Measurements from ENCODE around the gene HBE1.

DNA sequence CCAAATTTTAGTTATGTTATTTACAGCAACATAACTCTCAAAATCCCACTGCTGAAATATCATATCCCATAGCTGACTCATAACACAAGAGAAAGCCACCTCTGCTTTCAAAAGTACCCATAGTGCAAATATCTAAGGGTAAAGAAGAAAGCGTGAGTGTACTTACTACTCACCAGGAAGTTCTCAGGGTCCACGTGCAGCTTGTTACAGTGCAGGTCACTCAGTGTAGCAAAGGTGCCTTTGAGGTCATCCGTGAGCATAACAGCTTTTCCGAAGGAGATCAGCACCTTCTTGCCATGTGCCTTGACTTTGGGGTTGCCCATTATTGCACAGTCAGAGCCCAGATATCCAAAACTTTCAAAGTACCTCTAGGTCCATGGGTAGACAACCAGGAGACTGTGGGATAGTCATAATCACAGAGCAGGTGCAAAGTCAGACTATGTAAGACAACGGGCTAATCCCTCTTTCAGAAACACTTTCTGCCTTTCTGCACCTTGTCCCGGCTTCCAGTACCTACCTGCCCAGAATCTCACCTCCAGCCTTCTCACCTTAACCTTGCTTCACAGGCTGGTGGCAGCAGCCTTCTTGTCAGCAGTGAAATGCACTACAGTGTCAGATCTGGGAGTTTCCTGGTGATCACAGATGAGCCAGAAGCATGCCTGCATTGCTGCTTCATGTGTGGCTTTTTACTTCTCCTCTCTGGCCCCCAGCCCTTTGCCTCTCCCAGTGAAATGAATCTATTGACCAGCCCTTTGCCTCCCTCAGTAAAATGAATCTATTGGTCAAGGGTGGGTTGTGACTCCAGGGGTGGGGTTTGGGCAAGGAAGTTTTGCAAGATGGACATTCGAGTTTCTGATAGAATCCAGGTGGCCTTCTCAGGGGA is 26.6 kb downstream of the HBE1 start:
- TF ChIP-seq BRCA1 (IDR thresholded peaks at IDR 0.05; ENCODE audit: low read depth, low read length) (no peak), CTCF (IDR thresholded peaks at IDR 0.05 in 2 of 3, conservative IDR thresholded peaks at IDR 0.05 in 1 of 3; ENCODE audit: control insufficient read depth in 2 of 3, extremely low read depth in 1 of 3, insufficient read depth in 1 of 3, low read depth in 3 of 3, low read length in 3 of 3) (no peak), CHD1 (IDR thresholded peaks at IDR 0.05; ENCODE audit: low read depth, low read length) (no peak), POLR2A (IDR thresholded peaks at IDR 0.05; ENCODE audit: low read depth, low read length) (no peak), POLR2AphosphoS5 (IDR thresholded peaks at IDR 0.05; ENCODE audit: low read length) (no peak), REST (IDR thresholded peaks at IDR 0.05; ENCODE audit: low read depth, low read length) (no peak), ZBED1 (IDR thresholded peaks at IDR 0.05; ENCODE audit: borderline replicate concordance) (no peak), ZNF274 (IDR thresholded peaks at IDR 0.05; ENCODE audit: insufficient read depth, insufficient read length) (no peak)
